Stimulated activated CD4-positive, alpha-beta T cell treated with anti-CD3 and anti-CD28 coated beads, Interleukin-12 subunit alpha, Interleukin-12 subunit beta, amount 100 ng/mL, for 24 hours (primary cell): Measurements from ENCODE around the gene KCNA1.

Experiments used
- DNase-seq, 2 experiments: peaks; one replicate each; pipeline ENCODE4 v3.0.0-alpha.2; 2020; ENCODE audit warnings: low read depth in 2 of 2

The KCNA1 gene

GRCh38 chr12:4960547-4960946 lies 50.8 kb downstream of the KCNA1 start:
- no peak for DNase-seq

DNA sequence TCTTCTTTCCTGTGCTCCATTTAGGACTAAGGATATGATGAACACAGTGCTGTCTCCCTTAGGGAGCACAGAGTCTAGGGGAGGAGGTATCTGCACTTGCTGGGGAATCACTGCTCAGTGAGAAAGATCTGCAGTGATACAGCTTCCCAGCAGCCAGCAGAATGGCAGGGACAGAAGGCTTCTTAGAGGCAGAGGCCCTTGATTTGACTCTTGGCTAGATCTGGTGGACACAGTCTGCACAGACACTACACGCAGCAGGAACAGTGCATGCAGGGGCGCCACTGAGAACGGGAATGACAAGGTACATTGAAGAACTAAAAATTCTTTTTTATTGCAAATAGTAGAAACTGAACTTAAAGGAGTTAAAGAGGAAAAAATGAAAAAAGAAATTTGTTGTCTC lies 51.6 kb downstream of the KCNA1 start:
- no peak for DNase-seq

DNA sequence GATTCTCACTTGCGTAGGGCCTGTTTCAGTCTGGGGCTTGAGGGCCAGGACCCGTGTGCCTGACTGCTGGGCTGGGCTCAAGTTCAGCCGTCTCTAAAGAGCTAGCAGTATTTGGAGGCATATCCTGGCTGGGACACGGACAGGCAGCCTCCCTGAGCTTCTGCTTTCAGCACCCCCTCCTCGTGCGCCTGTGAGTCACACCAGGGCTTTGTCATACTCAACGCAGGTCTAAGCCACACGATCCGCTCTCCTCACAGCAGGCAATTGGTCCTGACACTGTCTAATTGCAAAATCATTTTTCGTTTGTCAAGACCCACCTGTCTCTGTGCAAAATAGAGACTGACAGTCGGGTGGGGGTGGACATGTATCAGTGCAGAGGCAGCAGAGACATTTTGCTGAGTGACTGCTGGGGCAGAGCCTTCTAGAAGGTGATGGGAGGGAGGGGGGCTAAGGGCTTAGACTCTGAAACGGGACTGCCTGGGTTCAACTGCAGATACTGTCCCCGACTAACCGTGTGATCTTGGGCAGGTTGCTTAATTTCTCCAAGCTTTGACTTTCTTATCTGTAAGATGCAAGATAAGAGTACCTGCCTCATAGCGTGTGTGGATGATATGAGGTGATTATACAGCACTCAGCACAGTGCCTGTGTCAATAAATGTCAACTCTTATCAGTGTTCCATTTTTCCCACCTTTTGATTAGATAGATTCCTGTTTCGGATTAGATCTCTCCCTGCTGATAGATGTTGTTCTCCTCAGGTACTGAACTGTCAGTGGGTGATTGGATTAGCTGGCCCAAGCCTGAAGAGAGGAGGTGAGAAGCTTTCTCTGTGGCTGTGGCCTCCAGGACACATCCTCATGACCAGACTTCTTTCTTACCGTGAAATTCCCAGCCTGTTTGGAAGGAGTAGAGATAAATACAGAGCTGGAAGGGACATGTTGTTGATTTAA lies 53.1 kb downstream of the KCNA1 start:
- DNase-seq = no peak
